SU-DHL-6 (cell line): ENCODE results near the gene ZSWIM4.

Source experiments
- H2AFZ ChIP-seq: fragments of 200-600 bp; sonication (generic); 2 replicates; pipeline ENCODE4 v1.6.1; 2014; ENCODE audit warnings: low read depth, mild to moderate bottlenecking, moderate library complexity, mixed read lengths, antibody characterized with exemption, low read length; ENCODE audit not compliant: severe bottlenecking
- H3F3A ChIP-seq: fragments of 200-600 bp; shearing (Covaris generic); 2 replicates; pipeline ENCODE4 v1.6.0; 2016; ENCODE audit warnings: antibody characterized with exemption, mild to moderate bottlenecking; ENCODE audit not compliant: insufficient read depth
- H3K27ac ChIP-seq: fragments of 200-600 bp; sonication (generic); 2 replicates; pipeline ENCODE4 v1.5.1; 2016; ENCODE audit warnings: low read depth, mild to moderate bottlenecking, low read length, moderate library complexity, mixed read lengths
- H3K27me3 ChIP-seq: fragments of 200-600 bp; sonication (generic), shearing (Covaris generic); 2 replicates; pipeline ENCODE4 v1.6.0; 2014; ENCODE audit warnings: mild to moderate bottlenecking, low read length
- H3K36me3 ChIP-seq: fragments of 200-600 bp; sonication (generic); 2 replicates; pipeline ENCODE4 v1.6.1; 2014; ENCODE audit warnings: mild to moderate bottlenecking, low read length, mixed read lengths
- H3K4me2 ChIP-seq: fragments of 300-600, 200-600 bp; shearing (Covaris generic), sonication (generic); 2 replicates; pipeline ENCODE4 v1.6.0; 2014; ENCODE audit warnings: low read length, low read depth, mild to moderate bottlenecking; ENCODE audit not compliant: poor library complexity, severe bottlenecking
- H3K4me3 ChIP-seq: fragments of 200-600 bp; sonication (generic); 2 replicates; pipeline ENCODE4 v1.5.1; 2014; ENCODE audit warnings: antibody characterized with exemption, low read length, mild to moderate bottlenecking, mixed read lengths; ENCODE audit not compliant: insufficient read depth, poor library complexity, severe bottlenecking
- H3K79me2 ChIP-seq: fragments of 200-600 bp; sonication (generic); 2 replicates; pipeline ENCODE4 v1.6.1; 2014; ENCODE audit warnings: mild to moderate bottlenecking, low read length, moderate library complexity; ENCODE audit not compliant: insufficient read depth
- H3K9ac ChIP-seq: fragments of 200-600 bp; sonication (generic); 2 replicates; pipeline ENCODE4 v1.7.0; 2014; ENCODE audit warnings: mild to moderate bottlenecking, low read length
- H3K9me2 ChIP-seq: fragments of 200-600 bp; sonication (generic); replicated peaks from 2 replicates; pipeline ENCODE4 v1.6.1; 2014; ENCODE audit warnings: low read length; ENCODE audit not compliant: insufficient read depth
- H3K9me3 ChIP-seq: fragments of 200-600 bp; sonication (generic); 2 replicates; pipeline ENCODE4 v1.6.1; 2014; ENCODE audit warnings: low read length, mixed read lengths; ENCODE audit not compliant: insufficient read depth
- H4K20me1 ChIP-seq: fragments of 200-600 bp; sonication (generic); 2 replicates; pipeline ENCODE4 v1.6.1; 2014; ENCODE audit warnings: low read depth, mild to moderate bottlenecking, antibody characterized with exemption, low read length, moderate library complexity, mixed read lengths
- CTCF ChIP-seq: fragments of 200-600 bp; sonication (generic); IDR thresholded peaks from one replicate; pipeline ENCODE4 v1.5.1; 2017; ENCODE audit warnings: antibody characterized with exemption, mild to moderate bottlenecking, low read length, moderate library complexity; ENCODE audit not compliant: insufficient read depth, poor library complexity, severe bottlenecking
- EZH2phosphoT487 ChIP-seq: fragments of 200-600 bp; sonication (generic), shearing (Covaris generic); conservative IDR thresholded peaks from 2 replicates; pipeline ENCODE4 v1.6.1; 2018; ENCODE audit warnings: mild to moderate bottlenecking, antibody characterized with exemption, low read length, moderate library complexity, mixed read lengths

The ZSWIM4 gene

GRCh38 chr19:13840305-13841085 is 45.3 kb downstream of the ZSWIM4 start:
- Histone ChIP-seq H3F3A (no peaks in the 10 kb centered on the region), H3K9me3 (no peaks in the 10 kb centered on the region), H3K9ac (no peak overlapping the region), H2AFZ (no peak overlapping the region), H3K4me3 (no peak overlapping the region), H3K79me2 (no peaks in the 10 kb centered on the region), H3K27ac (no peak overlapping the region), H3K36me3 (no peaks in the 10 kb centered on the region), H3K4me2 (peak overlapping the region; percentile 37), H3K27me3 (no peaks in the 10 kb centered on the region), H3K9me2 (no peaks in the 10 kb centered on the region), H4K20me1 (no peaks in the 10 kb centered on the region)
- no peak for TF ChIP-seq EZH2phosphoT487
- TF ChIP-seq CTCF: no peak

- no peak overlapping the region for H3K9ac ChIP-seq
- no peaks in the 10 kb centered on the region for H3F3A ChIP-seq
Observed at GRCh38 chr19:13841086-13841961, 46.1 kb downstream of the ZSWIM4 start.

GRCh38 chr19:13841962-13842290 is 46.7 kb downstream of the ZSWIM4 start:
- Histone ChIP-seq H3K27me3 (no peaks in the 10 kb centered on the region), H2AFZ (no peak overlapping the region), H3K4me2 (peak overlapping the region; percentile 58), H3K9me2 (no peaks in the 10 kb centered on the region), H3K9me3 (no peaks in the 10 kb centered on the region), H3F3A (peaks cover 3% of the 10 kb centered on the region; the same call in 1 of the 2 replicates), H3K27ac (no peak overlapping the region), H3K36me3 (no peaks in the 10 kb centered on the region), H3K4me3 (peak overlapping the region; percentile 57), H4K20me1 (no peaks in the 10 kb centered on the region), H3K9ac (peak overlapping the region; percentile 56), H3K79me2 (no peaks in the 10 kb centered on the region)
- TF ChIP-seq EZH2phosphoT487: no peak
- TF ChIP-seq CTCF: no peak

More at GRCh38 chr19:13841086-13841961, 46.1 kb downstream of the ZSWIM4 start:
- peak overlapping the region; percentile 58 for H3K4me2 ChIP-seq
- no peak overlapping the region for H3K4me3 ChIP-seq
- no peak for TF ChIP-seq EZH2phosphoT487
- TF ChIP-seq CTCF: no peak
- no peaks in the 10 kb centered on the region for H3K27me3 ChIP-seq
- H3K27ac ChIP-seq: no peak overlapping the region
- H3K9me3 ChIP-seq: no peaks in the 10 kb centered on the region
- H3K9me2 ChIP-seq: no peaks in the 10 kb centered on the region
- no peak overlapping the region for H2AFZ ChIP-seq
- no peaks in the 10 kb centered on the region for H3K79me2 ChIP-seq
- no peaks in the 10 kb centered on the region for H4K20me1 ChIP-seq
- no peaks in the 10 kb centered on the region for H3K36me3 ChIP-seq
